HG03196 (cell line): ENCODE measurements around the gene POMGNT2.

Experiments
- ATAC-seq: cut with Tn5 transposase; IDR thresholded peaks from one replicate; pipeline ENCODE4 v1.9.1; 2021; ENCODE audit not compliant: unreplicated experiment

The POMGNT2 gene

DNA sequence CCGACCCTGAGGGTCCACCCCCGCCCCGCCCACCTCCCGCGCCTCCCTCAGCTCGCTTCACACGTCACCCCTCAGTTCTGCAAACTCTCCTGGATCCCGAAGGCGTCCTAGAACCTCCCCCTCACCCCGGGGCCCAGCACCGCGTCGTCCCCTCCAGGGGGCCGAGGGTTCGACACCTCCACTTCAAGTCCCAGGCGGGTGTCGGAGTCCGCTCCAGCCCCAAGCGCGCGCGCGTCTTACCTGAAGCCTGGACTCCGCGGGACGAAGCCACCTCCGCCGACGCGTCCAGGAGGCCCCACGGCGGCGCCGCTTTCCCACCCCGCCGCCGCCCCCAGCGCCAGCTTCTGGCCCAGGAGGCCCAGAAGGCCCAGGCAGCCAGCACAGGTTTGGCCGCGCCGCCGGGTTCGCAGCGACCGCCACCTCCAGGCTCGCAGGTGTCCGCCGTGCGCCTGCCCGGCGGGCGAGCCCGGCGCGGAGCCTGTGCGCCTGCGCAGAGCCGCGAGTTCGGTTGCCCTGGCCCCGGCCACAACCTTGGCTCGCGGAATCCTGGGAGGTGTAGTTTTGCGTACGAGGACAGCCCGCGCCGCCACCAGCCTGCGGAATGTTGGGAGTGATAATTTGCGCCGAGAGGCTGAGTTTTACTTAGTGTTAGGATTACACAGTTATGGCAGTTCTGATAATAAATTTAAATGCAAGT is at the start of gene POMGNT2:
POMGNT2 (minus strand) TSS at position 484 of the 697 bp plus-strand sequence. CDS start 24,648 bp downstream, outside the sequence.
- ATAC-seq = peak; percentile 64

- ATAC-seq = no peak
Measured at GRCh38 chr3:43154980-43155379, 49.1 kb upstream of the POMGNT2 start.

DNA sequence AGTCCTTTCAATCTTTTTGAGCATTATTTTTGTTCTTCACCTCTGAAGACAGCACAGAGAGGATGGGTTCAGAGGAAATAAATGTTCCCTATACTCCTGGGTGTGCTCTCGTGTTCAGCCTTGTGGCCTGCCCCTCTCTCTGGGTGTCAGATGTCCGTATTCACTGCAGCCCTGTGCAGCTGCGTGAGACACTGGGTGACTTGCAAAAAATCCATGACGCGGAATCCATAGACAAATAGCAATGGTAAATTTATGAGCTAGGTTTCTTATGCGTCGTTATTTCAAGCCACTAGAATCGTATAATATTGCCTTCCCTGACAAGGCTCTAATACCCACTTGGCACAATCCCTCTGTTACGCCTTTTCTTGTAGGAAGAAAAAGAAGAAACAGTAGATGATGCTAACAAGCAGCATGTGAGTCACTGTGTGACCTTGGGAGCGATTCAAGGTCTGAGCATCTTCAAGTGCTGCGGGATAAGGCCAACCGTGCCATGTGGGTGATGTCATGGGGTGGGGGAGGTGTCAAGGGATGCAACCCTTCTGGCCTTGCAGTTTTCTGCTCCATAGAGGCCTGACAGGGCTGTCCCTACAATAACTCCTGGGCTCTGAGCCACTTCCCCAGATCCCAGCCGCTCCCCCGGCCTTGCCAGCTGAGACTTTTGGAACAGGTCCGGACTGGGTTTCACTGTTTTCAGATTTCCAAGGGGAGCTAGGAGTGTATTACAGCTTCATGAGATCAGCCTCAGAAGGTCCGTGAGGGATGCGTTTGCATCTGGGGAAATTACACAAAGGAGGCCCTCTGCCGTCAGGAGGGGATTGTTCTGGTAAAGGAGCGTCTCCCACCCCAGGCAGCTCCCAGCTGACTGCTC is 47.6 kb upstream of the POMGNT2 start:
- ATAC-seq = no peak

- no peak for ATAC-seq
Measured at GRCh38 chr3:43152649-43153048, 46.8 kb upstream of the POMGNT2 start.

DNA sequence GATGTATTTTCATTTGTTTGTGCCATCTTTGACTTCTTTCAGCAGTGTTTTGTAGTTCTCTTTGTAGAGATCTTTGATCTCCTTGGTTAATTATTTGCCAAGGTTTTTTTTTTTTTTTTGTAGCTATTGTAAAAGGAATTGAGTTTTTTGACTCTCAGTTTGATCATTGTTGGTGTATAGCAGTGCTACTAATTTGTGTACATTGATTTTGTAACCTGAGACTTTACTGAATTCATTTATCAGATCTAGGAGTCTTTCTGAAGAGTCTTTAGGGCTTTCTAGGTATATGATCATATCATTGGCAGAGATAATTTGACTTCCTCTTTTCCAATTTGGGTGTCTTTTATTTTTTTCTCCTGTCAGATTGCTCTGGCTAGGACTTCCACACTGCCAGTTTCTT is 42.2 kb upstream of the POMGNT2 start:
- no peak for ATAC-seq

GRCh38 chr3:43146599-43146998 is 40.7 kb upstream of the POMGNT2 start:
- no peak for ATAC-seq

DNA sequence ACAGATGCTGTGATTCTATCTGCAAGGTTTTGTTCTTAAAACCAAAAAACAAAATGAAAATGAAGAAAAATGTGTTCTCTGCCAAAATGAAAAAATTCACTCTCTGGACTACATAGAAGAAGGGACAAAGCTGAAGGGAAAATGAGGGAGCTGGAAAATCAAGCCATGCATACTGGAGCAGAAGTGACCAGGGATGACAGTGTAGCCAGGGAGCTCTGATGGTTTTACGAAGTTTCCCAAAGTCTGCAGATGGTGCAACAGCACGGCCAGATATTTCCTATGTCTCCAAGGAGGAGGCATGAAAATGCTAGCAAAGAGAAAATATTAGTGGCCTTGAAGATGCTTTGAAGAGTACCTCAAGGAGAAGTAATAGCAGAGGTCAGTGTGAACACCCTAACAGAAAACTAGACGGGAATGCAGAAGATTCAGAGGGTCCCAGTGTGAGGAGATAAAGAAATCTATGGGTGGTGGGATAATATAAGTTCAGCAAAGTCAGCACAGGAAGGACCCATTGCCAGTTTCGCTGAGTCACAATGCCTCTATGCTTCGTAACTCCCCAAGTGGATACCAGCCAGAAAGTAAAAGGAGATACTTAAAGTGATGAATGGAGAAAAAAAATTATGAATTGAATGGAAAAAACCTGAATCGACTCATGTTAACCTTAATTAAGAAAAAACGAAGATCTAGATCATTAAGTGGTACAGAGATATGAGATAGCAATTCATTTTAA is 39.0 kb upstream of the POMGNT2 start:
- ATAC-seq = no peak

DNA sequence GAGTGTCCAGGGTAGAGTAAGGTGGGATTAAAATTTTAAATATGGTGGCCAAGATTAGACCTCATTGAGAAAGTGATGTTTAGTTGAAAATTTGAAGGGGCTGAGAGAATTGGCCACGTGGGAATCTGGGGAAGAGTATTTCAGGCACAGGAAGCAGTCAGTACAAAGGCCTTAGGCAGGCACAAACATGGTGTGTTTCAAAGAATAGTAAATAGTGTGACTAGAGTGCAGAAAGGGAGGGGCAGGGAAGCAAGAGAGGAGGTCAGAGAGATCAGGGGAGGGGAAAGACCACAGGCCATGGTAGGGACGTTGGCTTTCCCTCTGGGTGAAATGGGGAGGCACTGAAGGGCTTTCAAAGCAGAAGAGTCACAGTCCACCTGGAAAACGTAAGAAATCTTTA is 36.6 kb upstream of the POMGNT2 start:
- ATAC-seq = no peak

DNA sequence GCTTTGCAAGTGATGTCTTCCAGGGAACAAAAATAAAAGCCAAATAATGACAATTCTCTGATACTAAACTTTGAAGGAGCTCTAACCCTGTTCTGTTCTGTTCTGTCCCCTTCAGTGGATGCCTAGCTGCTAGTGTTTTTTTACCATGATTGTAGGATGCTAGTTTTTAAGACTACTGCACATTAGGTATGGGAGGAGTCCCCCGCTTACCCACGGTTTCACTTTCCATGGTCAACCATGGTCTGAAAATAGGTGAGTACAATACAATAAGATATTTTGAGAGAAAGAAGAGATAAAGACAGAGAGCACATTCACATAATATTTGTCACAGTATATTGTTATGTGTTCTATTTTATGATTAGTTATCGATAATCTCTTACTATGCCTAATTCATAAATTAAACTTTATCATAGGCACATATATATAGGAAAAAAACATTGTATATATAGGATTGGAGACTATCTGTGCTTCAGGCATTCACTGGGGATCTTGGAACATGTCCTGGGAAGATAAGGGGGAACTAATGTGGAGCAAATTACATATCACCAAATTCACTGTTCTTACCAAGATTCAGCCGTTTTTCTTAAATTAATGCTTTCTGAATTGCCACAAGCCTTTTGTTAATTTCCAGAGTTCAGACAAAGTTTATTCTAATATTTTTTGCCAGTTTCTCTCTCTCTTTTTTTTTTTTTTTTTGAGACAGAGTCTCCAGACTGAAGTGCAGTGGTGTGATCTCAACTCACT is 32.8 kb upstream of the POMGNT2 start:
- no peak for ATAC-seq

GRCh38 chr3:43132870-43133636 is 27.2 kb upstream of the POMGNT2 start:
- ATAC-seq = no peak

DNA sequence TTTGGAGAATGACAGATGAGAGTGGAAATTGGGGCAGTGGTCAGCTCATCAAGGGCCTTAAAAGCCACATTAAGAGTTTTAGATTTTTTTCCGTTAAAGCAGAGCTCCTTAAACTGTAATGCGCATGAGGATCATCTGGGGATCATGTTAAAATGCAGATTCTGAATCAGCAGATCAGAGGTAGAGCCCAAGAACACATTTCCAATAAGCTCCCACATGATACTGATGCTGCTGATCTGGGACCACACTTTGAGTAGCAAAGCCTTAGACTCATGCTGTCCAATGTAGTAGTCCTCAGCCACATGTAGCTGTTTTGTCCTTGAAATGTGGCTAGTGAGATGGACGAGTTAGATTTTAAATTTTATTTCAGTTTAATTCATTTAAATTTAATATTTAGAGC is 26.3 kb upstream of the POMGNT2 start:
- ATAC-seq = no peak

DNA sequence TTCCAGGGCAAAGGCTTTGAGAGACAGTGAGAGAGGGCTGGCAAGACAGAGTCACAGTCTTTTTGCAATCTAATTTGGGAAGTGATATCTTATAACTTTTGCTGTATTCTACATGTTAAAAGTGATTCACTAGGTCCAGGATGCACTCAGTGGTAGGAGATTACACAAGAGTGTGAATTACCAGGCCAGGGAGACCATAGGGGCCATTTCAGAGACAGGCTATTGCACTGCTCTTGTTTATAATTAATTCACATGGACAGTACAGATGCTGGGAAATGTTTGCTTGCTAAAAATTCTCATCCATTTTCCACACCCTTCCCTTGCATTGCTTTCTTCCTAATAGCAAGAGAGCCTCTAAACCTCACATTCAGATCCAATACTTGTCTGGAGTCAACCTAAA is 22.6 kb upstream of the POMGNT2 start:
- no peak for ATAC-seq

DNA sequence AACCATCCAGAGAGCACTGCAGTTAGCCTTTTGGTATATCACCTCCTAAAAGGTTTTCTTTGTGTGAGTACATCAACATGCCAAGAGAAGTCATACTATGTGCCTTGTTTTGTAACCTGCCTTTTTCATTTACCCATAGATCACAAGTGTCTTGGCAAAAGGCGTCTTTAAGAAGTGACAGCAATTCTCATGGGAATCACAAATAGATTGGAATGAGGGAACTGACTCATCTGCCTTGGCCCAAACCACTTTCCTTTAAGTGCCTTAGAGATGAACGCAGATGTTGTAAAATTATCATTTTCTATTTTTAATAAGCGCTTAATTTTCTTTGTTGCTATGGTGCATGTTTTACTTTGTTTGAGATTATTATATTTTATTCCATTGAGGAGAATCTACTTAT is 20.7 kb upstream of the POMGNT2 start:
- no peak for ATAC-seq

GRCh38 chr3:43123895-43124294 is 18.0 kb upstream of the POMGNT2 start:
- no peak for ATAC-seq

DNA sequence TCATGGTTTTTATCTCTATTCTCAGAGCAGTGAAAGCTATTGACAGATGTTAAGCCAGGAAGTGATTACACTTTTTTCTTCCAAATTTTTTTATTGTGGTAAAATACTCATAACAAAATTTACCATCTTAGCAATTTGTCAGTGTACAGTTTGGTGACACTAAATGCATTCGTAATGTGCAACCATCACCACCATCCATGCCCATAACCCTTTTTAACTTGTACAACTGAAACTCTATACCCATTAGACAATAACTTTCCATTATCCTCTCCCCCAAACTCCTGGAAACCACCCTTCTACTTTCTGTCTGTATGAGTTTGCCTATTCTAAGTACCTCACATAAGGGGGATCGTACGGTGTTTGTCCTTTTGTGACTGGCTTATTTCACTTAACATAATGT is 15.1 kb upstream of the POMGNT2 start:
- no peak for ATAC-seq

DNA sequence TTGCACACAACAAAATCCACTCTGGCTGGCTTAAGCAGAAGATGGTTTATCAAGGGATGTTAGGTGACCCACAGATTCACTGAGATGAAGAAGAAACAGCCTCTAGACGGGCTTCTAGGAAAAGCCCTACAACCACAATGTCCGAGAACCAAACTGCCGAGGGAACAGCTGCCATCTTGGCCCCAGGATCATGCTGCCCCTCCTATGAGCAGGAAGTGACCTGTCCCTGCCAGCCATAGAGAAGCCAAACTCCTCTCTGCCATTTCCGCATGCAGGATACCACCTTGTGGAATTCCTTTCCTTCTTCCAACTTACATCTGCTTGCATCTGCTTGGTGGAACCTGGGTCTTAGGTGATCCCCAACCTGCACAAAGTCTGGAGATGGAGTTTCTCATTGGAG is 11.4 kb upstream of the POMGNT2 start:
- no peak for ATAC-seq

GRCh38 chr3:43113671-43114070 is 7.8 kb upstream of the POMGNT2 start:
- no peak for ATAC-seq

DNA sequence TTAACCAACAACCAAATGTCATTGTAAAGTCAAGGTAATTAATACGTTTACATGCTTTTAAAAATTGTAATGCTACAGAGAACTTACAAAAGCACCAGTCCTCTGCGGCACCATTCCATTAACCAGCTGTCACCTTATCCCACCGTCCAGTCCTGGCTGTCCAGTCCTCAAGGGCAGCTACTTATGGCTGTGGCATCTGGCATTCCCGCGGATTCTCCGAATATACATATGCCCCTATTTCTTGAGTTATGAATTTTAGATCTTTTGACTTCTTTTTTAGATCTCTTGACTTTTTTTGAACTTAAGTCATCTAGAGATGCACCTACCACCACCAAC is 382 bp upstream of the POMGNT2 start:
- no peak for ATAC-seq

- no peak for ATAC-seq
Measured at GRCh38 chr3:43104660-43105595, 951 bp downstream of the POMGNT2 start.
